Kidney (tissue), 14 donors: ENCODE data around the gene HCRTR1. TPM values are rescaled to one million over a fixed set of nuclear protein-coding genes. Genes with fewer than 3 reads are reported as not detected.
"Not testable (repeated sequence)": the region's sequence is repeated elsewhere in the genome, so short reads cannot be mapped to it uniquely, and the experiment has no call there.

Experiments
- DNase-seq, 5 donors: peaks; one replicate each; pipeline ENCODE4 v3.0.0-alpha.2; 2013 to 2020
- FAIRE-seq: peaks from 2 replicates; lab custom pipeline; 2012; peaks lifted over from hg19 to GRCh38; lab: Jason Lieb, UNC
- H3K27ac ChIP-seq, 2 donors: one replicate each; pipeline ENCODE4 v1.7.0; 2013; ENCODE audit warnings: low read depth in 2 of 2, low read length in 2 of 2, inconsistent platforms in 1 of 2
- H3K27me3 ChIP-seq: one replicate; pipeline ENCODE4 v1.7.1; 2013; ENCODE audit warnings: low read length, inconsistent platforms; ENCODE audit not compliant: control insufficient read depth, insufficient read depth
- H3K36me3 ChIP-seq, 3 donors: one replicate each; pipeline versions ENCODE4 v1.7.0 to v1.7.1; 2013; ENCODE audit warnings: low read length in 3 of 3, control low read depth in 1 of 3, inconsistent platforms in 1 of 3; ENCODE audit not compliant: insufficient read depth in 3 of 3, control insufficient read depth in 2 of 3
- H3K4me1 ChIP-seq, 3 donors: one replicate each; pipeline versions ENCODE4 v1.7.0 to v1.7.1; 2013; ENCODE audit warnings: low read length in 3 of 3, inconsistent platforms in 1 of 3, low read depth in 1 of 3; ENCODE audit not compliant: control insufficient read depth in 2 of 3, insufficient read depth in 2 of 3
- H3K4me3 ChIP-seq, 3 donors: one replicate each; pipeline versions ENCODE4 v1.7.0 to v1.8.1; 2013; ENCODE audit warnings: low read length in 3 of 3, control low read depth in 1 of 3, inconsistent platforms in 1 of 3
- H3K9ac ChIP-seq, 3 donors: one replicate each; pipeline versions ENCODE4 v1.7.0 to v1.7.1; 2013; ENCODE audit warnings: low read length in 3 of 3, control low read depth in 1 of 3, inconsistent platforms in 1 of 3
- H3K9me3 ChIP-seq, 3 donors: one replicate each; pipeline versions ENCODE4 v1.7.0 to v1.7.1; 2013; ENCODE audit warnings: low read length in 3 of 3, control low read depth in 1 of 3, inconsistent platforms in 1 of 3; ENCODE audit not compliant: control insufficient read depth in 2 of 3, insufficient read depth in 1 of 3
- intact Hi-C: fragments of 100-400 bp; cut with DNase I; formaldehyde crosslinking; loops from one replicate; pipeline ENCODE4 v1.11.1; 2022
- polyA plus RNA-seq: library from polyadenylated mRNA; stranded (reverse); fragments of 350-450 nt; fragmentation: Illumina TruSeq; extraction: RNeasy Lipid Tissue Mini Kit (QIAGEN cat#74804); gene quantifications from one replicate; pipeline ENCODE4 v1.2.3, GENCODE V29; 2014; ENCODE audit warnings: low read depth, low replicate concordance; ENCODE audit not compliant: insufficient read depth
- total RNA-seq: library from RNA; stranded (reverse); fragmentation: NEBNext Ultra II Directional; extraction: Animal tissue kit (Norgen Biotek cat#: 25700); gene quantifications from one replicate; pipeline ENCODE4 v1.2.1, GENCODE V29; 2021
- TF ChIP-seq, protein P1 (sequence below): IDR thresholded peaks from 3 replicates; pipeline ENCODE4 v1.5.1; 2012; ENCODE audit warnings: mild to moderate bottlenecking, moderate library complexity, borderline replicate concordance; ENCODE audit not compliant: insufficient read depth; ENCODE audit errors: extremely low read depth
- donor health status: control.
- donor health status: control.
- donor health status: control.
- donor health status: control.
- donor health status: control.
- donor health status: DM: yes; HTN: yes; CAD: no.
- donor health status: Normal renal cell carcinoma (clear cell type).

The HCRTR1 gene
- total and polyA plus RNA-seq, 2 donors from 2014 or later = 0.35 TPM; not detected in 1

DNA sequence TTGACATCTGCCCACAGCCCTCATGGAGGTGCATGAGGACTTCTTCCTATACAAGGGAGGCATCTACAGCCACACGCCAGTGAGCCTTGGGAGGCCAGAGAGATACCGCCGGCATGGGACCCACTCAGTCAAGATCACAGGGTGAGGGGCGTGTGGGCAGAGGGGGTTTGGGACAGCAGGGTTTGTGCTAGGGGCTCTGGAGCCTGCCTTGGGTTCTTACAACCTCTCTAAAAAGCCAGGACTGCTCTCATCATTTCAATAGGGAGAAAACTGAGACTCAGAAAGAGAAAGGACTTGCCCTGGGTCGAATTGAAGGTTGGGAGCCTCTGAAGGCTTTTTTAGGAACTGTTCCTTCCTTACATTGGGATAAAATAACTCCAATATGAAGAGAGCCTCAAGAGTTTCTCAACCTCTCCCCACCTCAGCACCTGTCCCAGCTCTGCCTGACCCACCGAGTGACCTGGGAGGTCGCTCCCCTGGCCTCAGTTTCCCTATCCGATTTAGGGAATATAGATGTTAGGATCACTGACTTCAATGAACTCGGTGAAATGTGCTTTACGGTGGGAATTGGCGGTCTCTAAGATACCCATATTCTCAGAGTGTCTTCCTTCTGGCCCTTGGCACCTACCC is 31.6 kb upstream of the HCRTR1 start:
- intact Hi-C loops = no loop called here
- Histone ChIP-seq H3K36me3 (peaks cover 0 to 33% (median 13%) of the 10 kb centered on the region in 3 donors), H3K27ac (peak overlapping the region; percentile 86 to 92), H3K9ac (peak overlapping the region in 1 of 3 donors; percentile 31), H3K4me1 (peaks cover 5 to 60% (median 51%) of the 10 kb centered on the region in 3 donors), H3K4me3 (no peak overlapping the region), H3K9me3 (no peaks in the 10 kb centered on the region), H3K27me3 (no peaks in the 10 kb centered on the region)
- FAIRE-seq (no peak), DNase-seq (no peak)
- TF ChIP-seq, protein P1, sequence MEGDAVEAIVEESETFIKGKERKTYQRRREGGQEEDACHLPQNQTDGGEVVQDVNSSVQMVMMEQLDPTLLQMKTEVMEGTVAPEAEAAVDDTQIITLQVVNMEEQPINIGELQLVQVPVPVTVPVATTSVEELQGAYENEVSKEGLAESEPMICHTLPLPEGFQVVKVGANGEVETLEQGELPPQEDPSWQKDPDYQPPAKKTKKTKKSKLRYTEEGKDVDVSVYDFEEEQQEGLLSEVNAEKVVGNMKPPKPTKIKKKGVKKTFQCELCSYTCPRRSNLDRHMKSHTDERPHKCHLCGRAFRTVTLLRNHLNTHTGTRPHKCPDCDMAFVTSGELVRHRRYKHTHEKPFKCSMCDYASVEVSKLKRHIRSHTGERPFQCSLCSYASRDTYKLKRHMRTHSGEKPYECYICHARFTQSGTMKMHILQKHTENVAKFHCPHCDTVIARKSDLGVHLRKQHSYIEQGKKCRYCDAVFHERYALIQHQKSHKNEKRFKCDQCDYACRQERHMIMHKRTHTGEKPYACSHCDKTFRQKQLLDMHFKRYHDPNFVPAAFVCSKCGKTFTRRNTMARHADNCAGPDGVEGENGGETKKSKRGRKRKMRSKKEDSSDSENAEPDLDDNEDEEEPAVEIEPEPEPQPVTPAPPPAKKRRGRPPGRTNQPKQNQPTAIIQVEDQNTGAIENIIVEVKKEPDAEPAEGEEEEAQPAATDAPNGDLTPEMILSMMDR = no peak

DNA sequence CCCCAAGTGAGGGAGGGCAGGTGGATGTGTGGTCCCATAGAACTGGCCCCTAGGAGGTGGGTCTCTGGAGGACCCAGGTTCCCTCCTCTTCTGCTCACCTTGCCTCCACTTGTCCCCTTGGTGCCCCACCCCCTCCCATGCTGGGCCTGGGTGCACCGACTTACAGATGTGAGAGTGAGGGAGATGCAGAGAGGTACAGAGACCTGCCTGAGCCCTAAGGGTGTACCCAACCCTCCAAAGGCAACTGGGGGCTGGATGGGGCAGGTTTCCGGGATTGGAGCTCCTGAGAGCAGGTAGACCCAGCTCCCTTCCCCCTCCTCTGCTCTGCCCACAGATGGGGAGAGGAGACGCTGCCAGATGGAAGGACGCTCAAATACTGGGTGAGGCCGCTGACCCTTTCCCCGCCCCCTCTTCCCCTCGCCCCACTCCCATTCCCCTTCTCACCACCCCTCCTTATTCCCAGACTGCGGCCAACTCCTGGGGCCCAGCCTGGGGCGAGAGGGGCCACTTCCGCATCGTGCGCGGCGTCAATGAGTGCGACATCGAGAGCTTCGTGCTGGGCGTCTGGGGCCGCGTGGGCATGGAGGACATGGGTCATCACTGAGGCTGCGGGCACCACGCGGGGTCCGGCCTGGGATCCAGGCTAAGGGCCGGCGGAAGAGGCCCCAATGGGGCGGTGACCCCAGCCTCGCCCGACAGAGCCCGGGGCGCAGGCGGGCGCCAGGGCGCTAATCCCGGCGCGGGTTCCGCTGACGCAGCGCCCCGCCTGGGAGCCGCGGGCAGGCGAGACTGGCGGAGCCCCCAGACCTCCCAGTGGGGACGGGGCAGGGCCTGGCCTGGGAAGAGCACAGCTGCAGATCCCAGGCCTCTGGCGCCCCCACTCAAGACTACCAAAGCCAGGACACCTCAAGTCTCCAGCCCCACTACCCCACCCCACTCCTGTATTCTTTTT is 30.8 kb upstream of the HCRTR1 start:
- Histone ChIP-seq H3K27me3 (no peaks in the 10 kb centered on the region), H3K27ac (peak overlapping the region in 1 of 2 donors; percentile 18), H3K9me3 (no peaks in the 10 kb centered on the region), H3K4me3 (no peak overlapping the region), H3K4me1 (peaks cover 5 to 54% (median 49%) of the 10 kb centered on the region in 3 donors), H3K36me3 (peaks cover 0 to 33% (median 13%) of the 10 kb centered on the region in 3 donors), H3K9ac (no peak overlapping the region)
- DNase-seq (peak in 1 of 5 donors; percentile 75), FAIRE-seq (no peak)
- intact Hi-C loops = no loop called here
- TF ChIP-seq, protein P1 = no peak

DNA sequence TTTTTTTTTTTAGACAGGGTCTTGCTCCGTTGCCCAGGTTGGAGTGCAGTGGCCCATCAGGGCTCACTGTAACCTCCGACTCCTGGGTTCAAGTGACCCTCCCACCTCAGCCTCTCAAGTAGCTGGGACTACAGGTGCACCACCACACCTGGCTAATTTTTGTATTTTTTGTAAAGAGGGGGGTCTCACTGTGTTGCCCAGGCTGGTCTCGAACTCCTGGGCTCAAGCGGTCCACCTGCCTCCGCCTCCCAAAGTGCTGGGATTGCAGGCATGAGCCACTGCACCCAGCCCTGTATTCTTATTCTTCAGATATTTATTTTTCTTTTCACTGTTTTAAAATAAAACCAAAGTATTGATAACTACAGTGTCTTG is 30.2 kb upstream of the HCRTR1 start:
- H3K9me3 ChIP-seq, H3K9ac ChIP-seq, FAIRE-seq, H3K27me3 ChIP-seq, intact Hi-C loops, H3K4me3 ChIP-seq, DNase-seq: not testable (repeated sequence)
- H3K27ac ChIP-seq = peak overlapping the region; percentile 78 to 89
- peaks cover 0 to 33% (median 13%) of the 10 kb centered on the region in 3 donors for H3K36me3 ChIP-seq
- peaks cover 5 to 52% (median 46%) of the 10 kb centered on the region in 3 donors for H3K4me1 ChIP-seq
